ENCODE results near the gene SAMD4A.

The SAMD4A gene

GRCh38 chr14:54698966-54699530, 132.1 kb downstream of the SAMD4A start:
- Histone ChIP-seq H3K4me3 (ENCODE audit: insufficient read depth, low read depth, low read length) (no peak overlapping the region), H3K27ac (ENCODE audit: insufficient read depth, low read depth, low read length, poor library complexity, severe bottlenecking) (no peak overlapping the region), H3K36me3 (ENCODE audit: control insufficient read depth, insufficient read depth, low read length) (no peaks in the 10 kb centered on the region), H3K9me3 (ENCODE audit: control insufficient read depth, low read length) (no peaks in the 10 kb centered on the region), H3K4me1 (ENCODE audit: control insufficient read depth, insufficient read depth, low read length) (no peaks in the 10 kb centered on the region), H3K27me3 (ENCODE audit: control insufficient read depth, insufficient read depth, low read length, poor library complexity, severe bottlenecking) (no peaks in the 10 kb centered on the region)
- 87 to 96% methylated on average over 1 of the region's 1 CpG for WGBS, 2 experiments

GRCh38 chr14:54699735-54700134, 132.8 kb downstream of the SAMD4A start:
- H3K4me1 ChIP-seq (ENCODE audit: control insufficient read depth, insufficient read depth, low read length) = no peaks in the 10 kb centered on the region
- H3K27me3 ChIP-seq (ENCODE audit: control insufficient read depth, insufficient read depth, low read length, poor library complexity, severe bottlenecking) = no peaks in the 10 kb centered on the region
- H3K9me3 ChIP-seq (ENCODE audit: control insufficient read depth, low read length) = no peaks in the 10 kb centered on the region
- no peak overlapping the region for H3K4me3 ChIP-seq (ENCODE audit: insufficient read depth, low read depth, low read length)
- H3K36me3 ChIP-seq (ENCODE audit: control insufficient read depth, insufficient read depth, low read length) = no peaks in the 10 kb centered on the region
- WGBS, 2 experiments = 88 to 93% methylated on average over 3 of the region's 3 CpGs
- H3K27ac ChIP-seq (ENCODE audit: insufficient read depth, low read depth, low read length, poor library complexity, severe bottlenecking) = no peak overlapping the region

- no peaks in the 10 kb centered on the region for H3K36me3 ChIP-seq (ENCODE audit: control insufficient read depth, insufficient read depth, low read length)
- H3K4me1 ChIP-seq (ENCODE audit: control insufficient read depth, insufficient read depth, low read length) = no peaks in the 10 kb centered on the region
- H3K4me3 ChIP-seq (ENCODE audit: insufficient read depth, low read depth, low read length) = no peak overlapping the region
- H3K27me3 ChIP-seq (ENCODE audit: control insufficient read depth, insufficient read depth, low read length, poor library complexity, severe bottlenecking) = no peaks in the 10 kb centered on the region
- no peak overlapping the region for H3K27ac ChIP-seq (ENCODE audit: insufficient read depth, low read depth, low read length, poor library complexity, severe bottlenecking)
- 87 to 93% methylated on average over 2 of the region's 2 CpGs for WGBS, 2 experiments
- no peaks in the 10 kb centered on the region for H3K9me3 ChIP-seq (ENCODE audit: control insufficient read depth, low read length)
Measured at GRCh38 chr14:54700717-54701116, 133.8 kb downstream of the SAMD4A start.

GRCh38 chr14:54702014-54702491, 135.1 kb downstream of the SAMD4A start:
- WGBS, 2 experiments = 94 to 95% methylated on average over 12 of the region's 12 CpGs
- H3K9me3 ChIP-seq (ENCODE audit: control insufficient read depth, low read length) = no peaks in the 10 kb centered on the region
- no peaks in the 10 kb centered on the region for H3K4me1 ChIP-seq (ENCODE audit: control insufficient read depth, insufficient read depth, low read length)
- H3K27ac ChIP-seq (ENCODE audit: insufficient read depth, low read depth, low read length, poor library complexity, severe bottlenecking) = no peak overlapping the region
- H3K36me3 ChIP-seq (ENCODE audit: control insufficient read depth, insufficient read depth, low read length) = no peaks in the 10 kb centered on the region
- H3K27me3 ChIP-seq (ENCODE audit: control insufficient read depth, insufficient read depth, low read length, poor library complexity, severe bottlenecking) = no peaks in the 10 kb centered on the region
- H3K4me3 ChIP-seq (ENCODE audit: insufficient read depth, low read depth, low read length) = no peak overlapping the region

GRCh38 chr14:54702492-54702891, 135.6 kb downstream of the SAMD4A start:
- Histone ChIP-seq H3K4me3 (ENCODE audit: insufficient read depth, low read depth, low read length) (no peak overlapping the region), H3K9me3 (ENCODE audit: control insufficient read depth, low read length) (no peaks in the 10 kb centered on the region), H3K27ac (ENCODE audit: insufficient read depth, low read depth, low read length, poor library complexity, severe bottlenecking) (no peak overlapping the region), H3K36me3 (ENCODE audit: control insufficient read depth, insufficient read depth, low read length) (no peaks in the 10 kb centered on the region), H3K27me3 (ENCODE audit: control insufficient read depth, insufficient read depth, low read length, poor library complexity, severe bottlenecking) (no peaks in the 10 kb centered on the region), H3K4me1 (ENCODE audit: control insufficient read depth, insufficient read depth, low read length) (no peaks in the 10 kb centered on the region)
- WGBS, 2 experiments = 94 to 99% methylated on average over 5 of the region's 5 CpGs

- Histone ChIP-seq H3K27ac (ENCODE audit: insufficient read depth, low read depth, low read length, poor library complexity, severe bottlenecking) (no peak overlapping the region), H3K4me1 (ENCODE audit: control insufficient read depth, insufficient read depth, low read length) (no peaks in the 10 kb centered on the region), H3K36me3 (ENCODE audit: control insufficient read depth, insufficient read depth, low read length) (no peaks in the 10 kb centered on the region), H3K9me3 (ENCODE audit: control insufficient read depth, low read length) (no peaks in the 10 kb centered on the region), H3K4me3 (ENCODE audit: insufficient read depth, low read depth, low read length) (no peak overlapping the region), H3K27me3 (ENCODE audit: control insufficient read depth, insufficient read depth, low read length, poor library complexity, severe bottlenecking) (no peaks in the 10 kb centered on the region)
- 95 to 99% methylated on average over 5 of the region's 5 CpGs for WGBS, 2 experiments
Measured at GRCh38 chr14:54703082-54703481, 136.2 kb downstream of the SAMD4A start.

GRCh38 chr14:54703724-54704123, 136.8 kb downstream of the SAMD4A start:
- no peak overlapping the region for H3K4me3 ChIP-seq (ENCODE audit: insufficient read depth, low read depth, low read length)
- 93 to 96% methylated on average over 2 of the region's 2 CpGs for WGBS, 2 experiments
- H3K36me3 ChIP-seq (ENCODE audit: control insufficient read depth, insufficient read depth, low read length) = no peaks in the 10 kb centered on the region
- H3K27ac ChIP-seq (ENCODE audit: insufficient read depth, low read depth, low read length, poor library complexity, severe bottlenecking) = no peak overlapping the region
- H3K4me1 ChIP-seq (ENCODE audit: control insufficient read depth, insufficient read depth, low read length) = no peaks in the 10 kb centered on the region
- H3K9me3 ChIP-seq (ENCODE audit: control insufficient read depth, low read length) = no peaks in the 10 kb centered on the region
- H3K27me3 ChIP-seq (ENCODE audit: control insufficient read depth, insufficient read depth, low read length, poor library complexity, severe bottlenecking) = no peaks in the 10 kb centered on the region

GRCh38 chr14:54704768-54705167, 137.8 kb downstream of the SAMD4A start:
- Histone ChIP-seq H3K27me3 (ENCODE audit: control insufficient read depth, insufficient read depth, low read length, poor library complexity, severe bottlenecking) (no peaks in the 10 kb centered on the region), H3K4me1 (ENCODE audit: control insufficient read depth, insufficient read depth, low read length) (no peaks in the 10 kb centered on the region), H3K27ac (ENCODE audit: insufficient read depth, low read depth, low read length, poor library complexity, severe bottlenecking) (no peak overlapping the region), H3K36me3 (ENCODE audit: control insufficient read depth, insufficient read depth, low read length) (no peaks in the 10 kb centered on the region), H3K9me3 (ENCODE audit: control insufficient read depth, low read length) (no peaks in the 10 kb centered on the region), H3K4me3 (ENCODE audit: insufficient read depth, low read depth, low read length) (no peak overlapping the region)
- WGBS, 2 experiments = 92 to 95% methylated on average over 1 to 2 of the region's 2 CpGs

GRCh38 chr14:54706769-54707168, 139.8 kb downstream of the SAMD4A start:
- no peaks in the 10 kb centered on the region for H3K27me3 ChIP-seq (ENCODE audit: control insufficient read depth, insufficient read depth, low read length, poor library complexity, severe bottlenecking)
- H3K36me3 ChIP-seq (ENCODE audit: control insufficient read depth, insufficient read depth, low read length) = no peaks in the 10 kb centered on the region
- no peaks in the 10 kb centered on the region for H3K4me1 ChIP-seq (ENCODE audit: control insufficient read depth, insufficient read depth, low read length)
- H3K4me3 ChIP-seq (ENCODE audit: insufficient read depth, low read depth, low read length) = no peak overlapping the region
- no peaks in the 10 kb centered on the region for H3K9me3 ChIP-seq (ENCODE audit: control insufficient read depth, low read length)
- WGBS, 2 experiments = 88 to 95% methylated on average over 2 of the region's 2 CpGs
- no peak overlapping the region for H3K27ac ChIP-seq (ENCODE audit: insufficient read depth, low read depth, low read length, poor library complexity, severe bottlenecking)

GRCh38 chr14:54708161-54708560, 141.2 kb downstream of the SAMD4A start:
- Histone ChIP-seq H3K4me1 (ENCODE audit: control insufficient read depth, insufficient read depth, low read length) (no peaks in the 10 kb centered on the region), H3K27ac (ENCODE audit: insufficient read depth, low read depth, low read length, poor library complexity, severe bottlenecking) (no peak overlapping the region), H3K36me3 (ENCODE audit: control insufficient read depth, insufficient read depth, low read length) (no peaks in the 10 kb centered on the region), H3K9me3 (ENCODE audit: control insufficient read depth, low read length) (no peaks in the 10 kb centered on the region), H3K27me3 (ENCODE audit: control insufficient read depth, insufficient read depth, low read length, poor library complexity, severe bottlenecking) (no peaks in the 10 kb centered on the region), H3K4me3 (ENCODE audit: insufficient read depth, low read depth, low read length) (no peak overlapping the region)
- 96 to 98% methylated on average over 2 of the region's 2 CpGs for WGBS, 2 experiments

- Histone ChIP-seq H3K27me3 (ENCODE audit: control insufficient read depth, insufficient read depth, low read length, poor library complexity, severe bottlenecking) (no peaks in the 10 kb centered on the region), H3K4me1 (ENCODE audit: control insufficient read depth, insufficient read depth, low read length) (no peaks in the 10 kb centered on the region), H3K27ac (ENCODE audit: insufficient read depth, low read depth, low read length, poor library complexity, severe bottlenecking) (no peak overlapping the region), H3K9me3 (ENCODE audit: control insufficient read depth, low read length) (no peaks in the 10 kb centered on the region), H3K36me3 (ENCODE audit: control insufficient read depth, insufficient read depth, low read length) (no peaks in the 10 kb centered on the region), H3K4me3 (ENCODE audit: insufficient read depth, low read depth, low read length) (no peak overlapping the region)
- WGBS, 2 experiments = 84 to 90% methylated on average over 4 to 5 of the region's 5 CpGs
Measured at GRCh38 chr14:54708982-54709381, 142.1 kb downstream of the SAMD4A start.
